Erythroblast (primary cell): Measurements from ENCODE around the gene DDN.
A peak's percentile ranks its signal among the peaks of the same experiment; 100 is the strongest.

Source experiments
- DNase-seq, 2 experiments: peaks; one replicate each; lab custom pipeline; 2025; lab: John Stamatoyannopoulos, UW
- GATA1 ChIP-seq: IDR thresholded peaks from 2 replicates; pipeline ENCODE4 v1.6.1; 2011; ENCODE audit warnings: low read depth, mild to moderate bottlenecking, control low read depth, low read length, moderate library complexity
- POLR2A ChIP-seq: IDR thresholded peaks from 2 replicates; pipeline ENCODE4 v1.6.1; 2011; ENCODE audit warnings: mild to moderate bottlenecking, low read length

Gene DDN

GRCh38 chr12:48967991-48968390, 31.2 kb downstream of the DDN start:
- DNase-seq: no peak
- TF ChIP-seq POLR2A (no peak), GATA1 (no peak)

DNA sequence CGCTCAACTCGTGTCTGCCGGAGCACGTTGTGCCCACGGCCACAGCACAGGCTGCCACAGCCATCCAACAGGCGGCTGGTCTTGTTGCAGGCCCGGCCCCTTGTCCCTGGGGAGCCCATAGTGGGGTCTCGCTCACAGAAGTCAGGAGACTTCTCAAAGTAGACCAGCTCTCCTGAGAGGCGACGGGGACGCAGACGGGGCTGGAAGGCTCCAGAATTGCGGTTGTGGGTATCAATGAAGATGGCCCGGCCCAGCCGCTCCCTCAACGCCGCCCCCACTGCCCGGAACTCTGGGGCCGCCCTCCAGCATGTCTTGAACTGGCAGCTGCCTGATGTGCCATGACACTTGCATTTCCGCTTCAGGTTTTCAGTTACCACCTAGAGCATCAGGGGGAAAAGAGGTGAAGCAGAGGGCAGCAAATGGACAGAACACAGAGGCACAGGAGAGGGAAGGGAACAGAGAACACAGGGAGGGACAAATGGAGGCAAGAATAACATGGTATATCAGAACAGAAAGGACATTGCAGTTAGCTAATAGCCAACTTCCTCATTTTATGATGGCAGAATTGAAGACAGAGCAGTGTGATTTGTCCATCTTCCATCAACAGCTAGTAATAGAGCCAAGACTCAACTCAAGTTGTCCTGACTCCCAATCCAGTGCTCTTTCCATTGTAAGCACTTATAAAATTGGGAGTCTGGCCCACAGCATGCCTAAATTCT, 32.8 kb downstream of the DDN start:
- TF ChIP-seq GATA1: no peak
- no peak for TF ChIP-seq POLR2A
- no peak for DNase-seq

DNA sequence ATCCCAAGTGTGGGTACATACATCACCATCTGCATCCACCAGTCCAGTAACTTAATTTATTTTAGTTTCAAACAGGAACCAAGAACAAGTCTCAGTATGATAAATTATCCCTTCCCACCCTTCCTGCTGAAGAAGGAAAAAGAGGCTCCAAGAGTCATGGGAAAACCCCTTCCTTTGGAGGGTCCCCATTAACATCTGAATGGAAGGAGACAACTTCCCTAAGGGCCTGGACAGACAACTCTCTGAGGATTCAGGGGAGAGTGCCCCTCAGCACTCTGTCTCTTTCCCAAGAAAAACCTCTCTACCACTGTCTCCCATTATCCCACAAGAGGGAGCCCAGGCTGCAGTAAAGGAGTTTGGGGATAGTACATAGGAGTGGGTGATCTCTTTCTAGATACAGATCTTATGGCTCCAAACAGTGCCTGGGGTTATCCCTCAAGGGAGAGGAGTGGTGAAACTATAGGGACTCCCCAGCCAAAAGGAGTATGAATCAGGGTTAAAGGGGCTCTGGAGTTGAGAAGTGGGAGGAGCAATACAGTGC, 33.8 kb downstream of the DDN start:
- TF ChIP-seq GATA1 (no peak), POLR2A (no peak)

DNA sequence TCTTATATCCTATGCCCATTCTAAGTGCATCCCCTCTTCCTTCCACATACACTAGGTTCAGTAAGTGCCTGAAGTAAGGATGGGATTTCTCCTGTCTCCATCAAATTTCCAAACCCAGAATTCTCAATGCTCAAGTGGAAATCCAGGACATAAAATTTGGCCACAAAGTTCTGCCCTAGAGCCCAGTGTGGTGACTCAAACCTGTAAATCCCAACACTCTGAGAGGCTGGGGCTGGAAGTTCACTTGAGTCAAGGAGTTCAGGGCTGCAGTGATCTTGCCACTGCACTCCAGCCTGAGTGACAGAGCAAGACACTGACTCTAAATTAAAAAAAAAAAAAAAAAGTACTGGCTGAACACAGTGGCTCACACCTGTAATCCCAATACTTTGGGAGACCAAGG, 37.4 kb downstream of the DDN start:
- TF ChIP-seq GATA1: no peak
- TF ChIP-seq POLR2A: no peak
- DNase-seq: no peak

More for the DNA sequence above, 33.8 kb downstream of the DDN start:
- no peak for DNase-seq

DNA sequence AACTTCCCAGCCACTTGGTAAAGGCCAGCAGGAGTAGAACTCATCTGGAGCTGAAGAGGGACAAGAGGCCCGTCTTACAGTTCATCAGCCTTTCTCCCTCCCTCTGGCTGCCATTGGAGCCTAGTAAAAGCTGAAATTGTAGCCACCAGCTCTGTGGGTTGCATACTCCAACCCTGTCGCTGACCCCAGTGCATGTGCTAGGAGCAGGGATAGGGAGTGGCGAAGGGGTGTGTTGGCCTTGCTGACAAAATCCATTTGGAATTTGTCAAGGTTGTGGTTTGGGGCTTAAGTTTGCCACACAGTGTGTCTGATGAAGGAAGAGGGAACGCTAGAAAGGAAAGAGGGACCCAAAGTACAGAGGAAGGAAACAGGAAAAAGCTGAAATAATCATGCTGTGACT, 37.8 kb downstream of the DDN start:
- TF ChIP-seq GATA1 (no peak), POLR2A (no peak)
- DNase-seq: no peak

DNA sequence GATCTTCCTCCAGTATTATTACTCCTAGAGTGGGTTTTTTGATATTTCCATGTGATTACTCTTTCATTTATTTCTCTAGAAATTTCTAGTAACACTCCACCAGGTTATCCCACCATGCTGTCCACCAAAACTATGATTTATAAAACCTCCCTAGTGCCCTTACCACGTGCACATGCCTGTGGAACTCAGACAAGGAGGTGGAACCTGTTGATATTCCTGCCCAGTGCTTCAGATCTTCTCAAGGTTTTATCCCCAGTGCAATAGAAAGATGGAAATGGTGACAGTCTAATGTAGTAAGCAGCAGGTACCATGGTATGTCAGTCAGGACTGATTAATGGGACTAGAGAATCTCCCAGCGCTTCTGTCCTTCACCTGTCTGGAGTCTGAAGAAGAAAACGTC, 38.3 kb downstream of the DDN start:
- TF ChIP-seq GATA1: no peak
- no peak for TF ChIP-seq POLR2A
- no peak for DNase-seq

DNA sequence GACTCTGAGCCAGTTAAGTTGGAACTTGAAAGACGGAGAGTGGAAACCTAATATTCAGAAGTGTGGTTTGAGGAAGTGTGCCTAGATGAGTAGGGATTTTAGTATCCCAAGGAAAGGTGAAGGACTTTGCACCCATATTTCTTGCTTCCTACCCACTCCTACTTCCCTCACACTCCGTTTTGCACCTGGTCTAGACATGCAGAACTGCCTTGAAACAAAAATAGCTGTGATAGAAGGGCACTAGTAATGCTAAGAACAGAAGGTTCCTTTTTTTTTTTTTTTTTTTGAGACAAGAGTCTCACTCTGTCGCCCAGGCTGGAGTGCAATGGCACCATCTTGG, 41.2 kb downstream of the DDN start:
- no peak for DNase-seq
- no peak for TF ChIP-seq GATA1
- TF ChIP-seq POLR2A: no peak

- TF ChIP-seq POLR2A (peak; percentile 43), GATA1 (no peak)
- DNase-seq: peak; percentile 87 to 91
These were observed 41.8 kb downstream of the DDN start, which contains the start of gene ARF3 for GRCh38 chr12:48957141-48958048. Gene ARF3, minus strand, starts transcription at chr12:48957487. Its CDS starts 16,392 bp downstream, at chr12:48941095.

DNA sequence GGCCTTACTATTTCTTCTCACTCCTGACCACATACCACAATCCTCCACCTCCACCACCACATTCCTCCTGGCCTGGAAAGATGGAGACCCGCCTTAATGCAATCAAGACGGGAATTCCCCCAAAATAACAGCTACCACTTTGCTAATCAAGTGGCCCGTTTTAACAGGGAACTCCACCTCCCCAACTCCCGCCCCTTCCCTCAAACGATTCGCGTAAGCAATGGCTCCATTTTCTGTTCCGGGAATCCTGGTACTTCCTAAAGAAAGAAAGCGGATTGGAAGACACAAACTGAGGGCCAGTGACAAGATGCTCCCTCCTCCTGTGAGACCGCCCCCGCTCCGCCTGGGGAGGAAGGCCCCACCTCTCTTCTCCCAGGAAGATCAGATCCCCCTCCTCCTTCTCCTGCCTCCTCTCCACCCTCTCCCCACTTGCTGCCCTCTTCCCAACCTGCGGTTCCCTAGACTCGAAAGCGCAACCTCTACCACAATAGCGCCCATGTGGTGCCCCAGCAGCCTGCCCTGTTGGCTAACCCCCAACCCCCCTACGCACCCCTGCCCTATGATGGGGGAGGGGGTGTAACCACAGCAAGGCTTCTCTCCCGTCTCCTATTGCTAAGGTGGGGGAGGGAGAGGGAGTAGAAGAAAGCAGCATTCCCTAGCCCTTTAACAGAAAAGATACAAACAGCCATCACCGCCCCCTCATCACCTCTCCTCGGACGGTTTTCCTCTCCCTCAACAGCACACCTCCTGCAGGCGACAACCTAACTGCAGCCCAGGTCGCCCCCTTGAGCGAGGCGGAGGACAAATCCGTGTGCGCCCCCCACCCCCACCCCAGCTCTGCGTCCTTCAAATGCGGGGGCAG, 42.7 kb downstream of the DDN start:
- DNase-seq: peak in 1 of 2 experiments; percentile 22
- TF ChIP-seq GATA1: no peak
- no peak for TF ChIP-seq POLR2A

- DNase-seq: no peak
- TF ChIP-seq GATA1 (no peak), POLR2A (no peak)
These were observed 44.2 kb downstream of the DDN start for GRCh38 chr12:48954841-48955501.

DNA sequence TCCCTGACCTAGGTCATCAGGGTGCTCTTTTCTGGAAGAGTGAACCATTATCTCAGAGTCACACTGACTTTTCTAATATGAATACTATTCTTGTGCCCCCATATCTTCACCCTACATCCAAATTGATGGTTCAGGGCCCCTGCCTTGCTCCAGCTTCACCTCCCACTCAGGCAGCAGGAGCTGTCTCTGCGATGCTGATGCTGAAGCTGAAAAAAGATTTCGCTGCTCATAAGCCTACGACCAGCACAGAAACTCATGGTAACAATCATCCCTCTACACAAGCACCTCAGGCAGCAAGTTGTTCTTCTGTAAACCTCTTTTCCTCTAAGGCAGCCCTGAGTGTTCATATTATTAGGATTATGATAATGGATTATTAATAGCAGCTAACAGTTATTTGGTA, 45.1 kb downstream of the DDN start:
- no peak for DNase-seq
- no peak for TF ChIP-seq GATA1
- no peak for TF ChIP-seq POLR2A

GRCh38 chr12:48952691-48953090, 46.5 kb downstream of the DDN start:
- TF ChIP-seq POLR2A: no peak
- no peak for TF ChIP-seq GATA1
- no peak for DNase-seq

GRCh38 chr12:48947727-48948126, 51.4 kb downstream of the DDN start:
- no peak for DNase-seq
- TF ChIP-seq POLR2A (no peak), GATA1 (no peak)
